Activated CD4-positive, alpha-beta T cell treated with anti-CD3 and anti-CD28 coated beads for 36 hours (primary cell): ENCODE measurements around the gene CD248. TPM values are rescaled to one million over a fixed set of nuclear protein-coding genes. Genes with fewer than 3 reads are reported as not detected.

Experiments used
- ATAC-seq: fragments of 200-7000 bp; cut with Tn5 transposase; one replicate; pipeline ENCODE4 v1.10.0; 2021; ENCODE audit warnings: mild to moderate bottlenecking, moderate library complexity
- CTCF ChIA-PET: fragments of 350-600 bp; sonication (Branson Sonifier 250); formaldehyde crosslinking; loops from one replicate; lab custom pipeline; 2021; ENCODE audit warnings: antibody characterized with exemption; lab: Charles Lee
- POLR2A ChIA-PET: fragments of 350-600 bp; sonication (Branson Sonifier 250); formaldehyde crosslinking; loops from one replicate; lab custom pipeline; 2021; ENCODE audit warnings: antibody characterized with exemption, inconsistent platforms; lab: Charles Lee
- DNase-seq: peaks from one replicate; pipeline ENCODE4 v3.0.0-alpha.2; 2020
- H3K27ac Mint-ChIP-seq: one replicate; pipeline ENCODE4 v1.8.0; 2021; ENCODE audit warnings: mixed read lengths
- H3K27me3 Mint-ChIP-seq: one replicate; pipeline ENCODE4 v1.8.0; 2021; ENCODE audit warnings: mixed read lengths
- H3K36me3 Mint-ChIP-seq: one replicate; pipeline ENCODE4 v1.8.0; 2021; ENCODE audit warnings: low read depth, mixed read lengths
- H3K4me1 Mint-ChIP-seq: one replicate; pipeline ENCODE4 v1.8.0; 2021; ENCODE audit warnings: mixed read lengths
- H3K4me3 Mint-ChIP-seq: one replicate; pipeline ENCODE4 v1.8.0; 2021; ENCODE audit warnings: mild to moderate bottlenecking, moderate library complexity, mixed read lengths
- H3K9me3 Mint-ChIP-seq: one replicate; pipeline ENCODE4 v1.8.0; 2021; ENCODE audit warnings: low read depth, mixed read lengths
- intact Hi-C, 2 experiments: fragments of 100-400 bp; cut with DNase I in 1 of 2; cut with micrococcal nuclease in 1 of 2; formaldehyde crosslinking; loops; one replicate each; pipeline versions ENCODE4 v1.14.2 to v1.15.1; 2022 to 2024; cut with DNase I, micrococcal nuclease
- total RNA-seq, 2 experiments: library from RNA; stranded (reverse); gene quantifications; one replicate each; pipeline ENCODE4 v1.2.3, GENCODE V29; 2021

Gene CD248
- total RNA-seq, 2 experiments from 2014 or later, result 0.23 to 0.26 TPM

GRCh38 chr11:66268244-66268951 lies 48.4 kb downstream of the CD248 start, which contains the start of gene RAB1B:
RAB1B (plus strand) TSS chr11:66268639; CDS start chr11:66268680, 41 bp downstream.
- intact Hi-C loops, result loop anchor here (1.0 to 5.0 kb wide), 18 partner anchors 10 to 1491 kb away; partner anchors contain the start of genes SF3B2 (in 2 of the 2), YIF1A (in 2 of the 2), BANF1 (in 1 of the 2) and CCDC85B (in 1 of the 2)
- DNase-seq, result peak; percentile 100
- peak within 1 kb of the TSS; percentile 97 for H3K27ac Mint-ChIP-seq
- H3K4me1 Mint-ChIP-seq, result peaks cover 28% of the 10 kb centered on the region
- ATAC-seq, result peak; percentile 88
- POLR2A ChIA-PET, result interaction anchor here (0.6 to 1.6 kb wide), 2 partner anchors 21 to 32 kb away, joined by 3 to 5 read pairs; partner anchors contain the start of gene YIF1A
- H3K4me3 Mint-ChIP-seq, result peak within 1 kb of the TSS; percentile 100
- H3K36me3 Mint-ChIP-seq, result peaks cover 43% of the 10 kb centered on the region
- H3K27me3 Mint-ChIP-seq, result no peaks in the 10 kb centered on the region
- no peaks in the 10 kb centered on the region for H3K9me3 Mint-ChIP-seq
- CTCF ChIA-PET, result interaction anchor here (0.6 to 4.2 kb wide), 6 partner anchors 13 to 384 kb away, joined by 3 to 26 read pairs (median 4); partner anchors contain the start of gene SF3B2

- peak overlapping the region; percentile 97 for H3K27ac Mint-ChIP-seq
- ATAC-seq (peak; percentile 61), DNase-seq (peak; percentile 96)
- ChIA-PET CTCF (interaction anchor here (0.6 to 4.2 kb wide), 8 partner anchors 14 to 383 kb away, joined by 3 to 26 read pairs (median 4); partner anchors contain the start of gene SF3B2), POLR2A (interaction anchor here (0.6 to 1.6 kb wide), 4 partner anchors 15 to 770 kb away, joined by 3 to 5 read pairs (median 3); partner anchors contain the start of gene YIF1A)
- H3K27me3 Mint-ChIP-seq, result no peaks in the 10 kb centered on the region
- H3K4me3 Mint-ChIP-seq, result peak overlapping the region; percentile 100
- intact Hi-C loops, result loop anchor here (1.0 to 5.0 kb wide), 21 partner anchors 11 to 1490 kb away; partner anchors contain the start of genes SF3B2 (in 2 of the 2), YIF1A (in 2 of the 2), BANF1 (in 1 of the 2) and BRMS1 (in 1 of the 2)
- H3K9me3 Mint-ChIP-seq, result no peaks in the 10 kb centered on the region
- H3K4me1 Mint-ChIP-seq, result peaks cover 28% of the 10 kb centered on the region
- peaks cover 41% of the 10 kb centered on the region for H3K36me3 Mint-ChIP-seq
Observed at GRCh38 chr11:66267379-66268243, 49.2 kb downstream of the CD248 start.

- Mint-ChIP-seq H3K36me3 (peaks cover 39% of the 10 kb centered on the region), H3K27me3 (no peaks in the 10 kb centered on the region), H3K4me3 (peak overlapping the region; percentile 100), H3K4me1 (peaks cover 28% of the 10 kb centered on the region), H3K27ac (peak overlapping the region; percentile 60), H3K9me3 (no peaks in the 10 kb centered on the region)
- POLR2A ChIA-PET, result interaction anchor here (0.6 to 1.6 kb wide), 4 partner anchors 16 to 769 kb away, joined by 3 to 5 read pairs (median 3); partner anchors contain the start of gene YIF1A
- DNase-seq (no peak), ATAC-seq (no peak)
- CTCF ChIA-PET, result interaction anchor here (1.6 to 4.2 kb wide), 3 partner anchors 14 to 214 kb away, joined by 4 to 26 read pairs (median 10); partner anchors contain the start of gene SF3B2
- intact Hi-C loops, result loop anchor here (1.0 to 5.0 kb wide), 10 partner anchors 45 to 1490 kb away; partner anchors contain the start of genes BRMS1 (in 1 of the 2), C11orf68 (in 1 of the 2), CCDC85B (in 1 of the 2) and CFL1 (in 1 of the 2)
Observed at GRCh38 chr11:66267039-66267378, 49.8 kb downstream of the CD248 start.

GRCh38 chr11:66266378-66267038 lies 50.3 kb downstream of the CD248 start:
- ChIA-PET POLR2A (no interaction called here), CTCF (no interaction called here)
- DNase-seq (no peak), ATAC-seq (no peak)
- H3K9me3 Mint-ChIP-seq, result no peaks in the 10 kb centered on the region
- H3K27me3 Mint-ChIP-seq, result no peaks in the 10 kb centered on the region
- intact Hi-C loops, result loop anchor here (1.0 to 5.0 kb wide), 10 partner anchors 44 to 1489 kb away; partner anchors contain the start of genes BRMS1 (in 1 of the 2), C11orf68 (in 1 of the 2), CCDC85B (in 1 of the 2) and CFL1 (in 1 of the 2)
- no peak overlapping the region for H3K27ac Mint-ChIP-seq
- peaks cover 28% of the 10 kb centered on the region for H3K4me1 Mint-ChIP-seq
- H3K4me3 Mint-ChIP-seq, result peak overlapping the region; percentile 100
- H3K36me3 Mint-ChIP-seq, result peaks cover 35% of the 10 kb centered on the region

- DNase-seq, result no peak
- no peak overlapping the region for H3K27ac Mint-ChIP-seq
- no peak overlapping the region for H3K4me3 Mint-ChIP-seq
- no peaks in the 10 kb centered on the region for H3K9me3 Mint-ChIP-seq
- H3K27me3 Mint-ChIP-seq, result no peaks in the 10 kb centered on the region
- ChIA-PET CTCF (interaction anchor here (0.7 kb wide), 2 partner anchors 15 to 402 kb away, joined by 3 read pairs; no protein-coding TSS in a partner anchor), POLR2A (no interaction called here)
- peaks cover 27% of the 10 kb centered on the region for H3K4me1 Mint-ChIP-seq
- ATAC-seq, result no peak
- H3K36me3 Mint-ChIP-seq, result peaks cover 33% of the 10 kb centered on the region
- intact Hi-C loops, result loop anchor here (5.0 kb wide), 6 partner anchors 352 to 1488 kb away; partner anchors contain the start of genes CCDC85B (in 1 of the 2), FAM89B (in 1 of the 2), RBM14 (in 1 of the 2) and SF1 (in 1 of the 2)
Observed at GRCh38 chr11:66265531-66266377, 51.1 kb downstream of the CD248 start.

- no peaks in the 10 kb centered on the region for H3K27me3 Mint-ChIP-seq
- intact Hi-C loops, result loop anchor here (5.0 kb wide), 6 partner anchors 352 to 1488 kb away; partner anchors contain the start of genes CCDC85B (in 1 of the 2), FAM89B (in 1 of the 2), RBM14 (in 1 of the 2) and SF1 (in 1 of the 2)
- H3K27ac Mint-ChIP-seq, result no peak overlapping the region
- H3K9me3 Mint-ChIP-seq, result no peaks in the 10 kb centered on the region
- ChIA-PET POLR2A (no interaction called here), CTCF (interaction anchor here (0.7 kb wide), 2 partner anchors 16 to 401 kb away, joined by 3 read pairs; no protein-coding TSS in a partner anchor)
- ATAC-seq (no peak), DNase-seq (peak; percentile 71)
- peaks cover 21% of the 10 kb centered on the region for H3K4me1 Mint-ChIP-seq
- peaks cover 35% of the 10 kb centered on the region for H3K36me3 Mint-ChIP-seq
- H3K4me3 Mint-ChIP-seq, result no peak overlapping the region
Observed at GRCh38 chr11:66264914-66265313, 51.9 kb downstream of the CD248 start.

Other genes starting within 250 kb of the CD248 start
- 10 to 100 TPM; 76.6 to 90.7 TPM for gene PACS1, start 246.8 kb downstream of the CD248 start, total RNA-seq
- 10 to 100 TPM; 28.2 to 29.4 TPM for gene KLC2, start 59.3 kb downstream of the CD248 start, total RNA-seq
- gene RAB1B, start 48.4 kb downstream of the CD248 start, total RNA-seq, result 100 to 1,000 TPM; 114 to 147 TPM
- gene CNIH2, start 38.9 kb downstream of the CD248 start, total RNA-seq, result 1 to 10 TPM; 1.3 to 1.6 TPM
- 10 to 100 TPM; 47.5 to 49.8 TPM for gene YIF1A, start 27.9 kb downstream of the CD248 start, total RNA-seq
- gene TMEM151A, start 25.1 kb downstream of the CD248 start, total RNA-seq, result not detected
- gene RIN1, start 19.4 kb upstream of the CD248 start, total RNA-seq, result 1 to 10 TPM; 1.5 to 1.6 TPM
- gene BRMS1, start 28.1 kb upstream of the CD248 start, total RNA-seq, result 10 to 100 TPM; 29.2 to 30.2 TPM
- gene B4GAT1, start 30.6 kb upstream of the CD248 start, total RNA-seq, result 1 to 10 TPM; 6.0 to 8.5 TPM
- 10 to 100 TPM; 13.6 to 14.4 TPM for gene SLC29A2, start 54.7 kb upstream of the CD248 start, total RNA-seq
- under 1 TPM; 0.07 TPM for gene NPAS4, start 104.0 kb upstream of the CD248 start, total RNA-seq
- 100 to 1,000 TPM; 115 to 120 TPM for gene MRPL11, start 121.8 kb upstream of the CD248 start, total RNA-seq
- gene PELI3, start 149.9 kb upstream of the CD248 start, total RNA-seq, result 1 to 10 TPM; 5.7 to 7.0 TPM
- 10 to 100 TPM; 87.1 to 91.9 TPM for gene DPP3, start 163.4 kb upstream of the CD248 start, total RNA-seq
- 10 to 100 TPM in 1 of 2 experiments, 1 to 10 TPM in 1; 9.4 to 10.7 TPM for gene BBS1, start 193.6 kb upstream of the CD248 start, total RNA-seq
- 10 to 100 TPM in 1 of 2 experiments, 1 to 10 TPM in 1; 9.7 to 11.3 TPM for gene ZDHHC24, start 229.0 kb upstream of the CD248 start, total RNA-seq
- under 1 TPM; 0.26 to 0.27 TPM for gene ACTN3, start 229.9 kb upstream of the CD248 start, total RNA-seq